Activated naive CD8-positive, alpha-beta T cell treated with anti-CD3 and anti-CD28 coated beads, Interleukin-2, amount 10 ng/mL, durations not matched to agents 7 days and 5 days (primary cell): Measurements from ENCODE around the gene CCDC184. TPM values are rescaled to one million over a fixed set of nuclear protein-coding genes. Genes with fewer than 3 reads are reported as not detected.
A peak's percentile ranks its signal among the peaks of the same experiment; 100 is the strongest.
"Not testable (repeated sequence)": the region's sequence is repeated elsewhere in the genome, so short reads cannot be mapped to it uniquely, and the experiment has no call there.

Experiments used
- ATAC-seq: fragments of 150-1000 bp; cut with Tn5 transposase; one replicate; pipeline ENCODE4 v1.10.0; 2021; ENCODE audit warnings: low read depth, moderate library complexity
- POLR2A ChIA-PET: fragments of 350-600 bp; sonication (Branson Sonifier 250); formaldehyde crosslinking; loops from one replicate; lab custom pipeline; 2021; ENCODE audit warnings: antibody characterized with exemption; lab: Charles Lee
- DNase-seq: peaks from one replicate; pipeline ENCODE4 v3.0.0; 2021
- H3K27ac Mint-ChIP-seq: one replicate; pipeline ENCODE4 v1.8.0; 2022; ENCODE audit warnings: mild to moderate bottlenecking, mixed read lengths
- H3K27me3 Mint-ChIP-seq: one replicate; pipeline ENCODE4 v1.8.0; 2022; ENCODE audit warnings: mild to moderate bottlenecking, moderate library complexity, mixed read lengths
- H3K36me3 Mint-ChIP-seq: one replicate; pipeline ENCODE4 v1.8.0; 2021; ENCODE audit warnings: mild to moderate bottlenecking, mixed read lengths
- H3K4me1 Mint-ChIP-seq: one replicate; pipeline ENCODE4 v1.8.0; 2021; ENCODE audit warnings: mixed read lengths
- H3K4me3 Mint-ChIP-seq: one replicate; pipeline ENCODE4 v1.8.0; 2022; ENCODE audit warnings: mild to moderate bottlenecking, moderate library complexity, mixed read lengths
- H3K9me3 Mint-ChIP-seq: one replicate; pipeline ENCODE4 v1.8.0; 2021; ENCODE audit warnings: mixed read lengths
- total RNA-seq, 2 experiments: library from RNA; stranded (reverse); gene quantifications; one replicate each; pipeline ENCODE4 v1.2.3, GENCODE V29; 2021

CCDC184 gene
- under 1 TPM; 0.57 to 0.58 TPM for total RNA-seq

GRCh38 chr12:48183091-48183875, at the start of gene CCDC184:
TSS of gene CCDC184 (plus strand) at chr12:48183644. CDS start at chr12:48184123, 479 bp downstream.
- no peaks in the 10 kb centered on the region for H3K36me3 Mint-ChIP-seq
- H3K27me3 Mint-ChIP-seq, result peaks cover 49% of the 10 kb centered on the region

DNA sequence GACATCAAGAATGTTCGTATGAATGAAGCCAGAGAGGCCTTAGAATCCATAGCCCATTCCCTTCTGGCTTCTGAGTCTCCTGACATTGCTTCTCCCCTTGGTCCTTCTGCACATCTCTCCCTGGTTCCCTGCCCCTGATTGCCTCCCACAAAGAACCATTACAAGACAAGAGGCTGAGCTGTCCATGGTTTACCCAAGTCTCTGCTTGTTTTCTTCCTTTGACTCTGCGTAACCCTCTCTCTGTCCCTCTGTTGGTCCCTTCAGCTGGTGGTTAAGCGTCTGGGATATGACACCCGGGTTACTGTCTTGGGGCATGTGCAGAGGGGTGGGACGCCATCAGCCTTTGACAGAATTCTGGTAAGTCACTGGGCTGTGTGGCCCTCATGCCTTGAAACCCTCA, 48.4 kb upstream of the CCDC184 start:
- H3K4me1 Mint-ChIP-seq, result no peaks in the 10 kb centered on the region
- no peak overlapping the region for H3K27ac Mint-ChIP-seq
- peaks cover 7% of the 10 kb centered on the region for H3K36me3 Mint-ChIP-seq
- no peaks in the 10 kb centered on the region for H3K9me3 Mint-ChIP-seq
- no peaks in the 10 kb centered on the region for H3K27me3 Mint-ChIP-seq
- POLR2A ChIA-PET, result no interaction called here
- H3K4me3 Mint-ChIP-seq, result no peak overlapping the region
- DNase-seq (no peak), ATAC-seq (no peak)

More at GRCh38 chr12:48183091-48183875, at the start of gene CCDC184:
- POLR2A ChIA-PET, result interaction anchor here (1.0 to 1.7 kb wide), 3 partner anchors 14 to 26 kb away, joined by 3 to 10 read pairs (median 5); partner anchors contain the start of gene ASB8
- peak; percentile 76 for DNase-seq
- no peaks in the 10 kb centered on the region for H3K9me3 Mint-ChIP-seq
- H3K4me3 Mint-ChIP-seq, result peak within 1 kb of the TSS; percentile 93
- H3K4me1 Mint-ChIP-seq, result peaks cover 15% of the 10 kb centered on the region
- peak within 1 kb of the TSS; percentile 39 for H3K27ac Mint-ChIP-seq
- peak; percentile 70 for ATAC-seq

GRCh38 chr12:48142818-48143674, 40.4 kb upstream of the CCDC184 start:
- no peak overlapping the region for H3K4me3 Mint-ChIP-seq
- DNase-seq, result no peak
- no peaks in the 10 kb centered on the region for H3K9me3 Mint-ChIP-seq
- peaks cover 3% of the 10 kb centered on the region for H3K4me1 Mint-ChIP-seq
- no peak overlapping the region for H3K27ac Mint-ChIP-seq
- ATAC-seq, result no peak
- POLR2A ChIA-PET, result no interaction called here
- H3K36me3 Mint-ChIP-seq, result peaks cover 12% of the 10 kb centered on the region
- H3K27me3 Mint-ChIP-seq, result no peaks in the 10 kb centered on the region

GRCh38 chr12:48143898-48144297, 39.5 kb upstream of the CCDC184 start:
- no peak for DNase-seq
- H3K36me3 Mint-ChIP-seq, result peaks cover 13% of the 10 kb centered on the region
- no peaks in the 10 kb centered on the region for H3K9me3 Mint-ChIP-seq
- H3K27me3 Mint-ChIP-seq, result no peaks in the 10 kb centered on the region
- no peak overlapping the region for H3K4me3 Mint-ChIP-seq
- no peak overlapping the region for H3K27ac Mint-ChIP-seq
- ATAC-seq, result no peak
- H3K4me1 Mint-ChIP-seq, result peaks cover 3% of the 10 kb centered on the region
- POLR2A ChIA-PET, result no interaction called here

GRCh38 chr12:48145981-48146380, 37.5 kb upstream of the CCDC184 start:
- no peak overlapping the region for H3K27ac Mint-ChIP-seq

GRCh38 chr12:48151103-48151771, 32.2 kb upstream of the CCDC184 start:
- ATAC-seq, result no peak
- Mint-ChIP-seq H3K9me3 (no peaks in the 10 kb centered on the region), H3K4me1 (peaks cover 10% of the 10 kb centered on the region), H3K4me3 (no peak overlapping the region), H3K27ac (no peak overlapping the region), H3K36me3 (peaks cover 14% of the 10 kb centered on the region), H3K27me3 (no peaks in the 10 kb centered on the region)
- POLR2A ChIA-PET, result interaction anchor here (0.7 to 1.1 kb wide), 2 partner anchors 44 to 541 kb away, joined by 3 read pairs; no protein-coding TSS in a partner anchor
- DNase-seq, result no peak

More at GRCh38 chr12:48145981-48146380, 37.5 kb upstream of the CCDC184 start:
- no peaks in the 10 kb centered on the region for H3K9me3 Mint-ChIP-seq
- no peak overlapping the region for H3K4me3 Mint-ChIP-seq
- no peak for DNase-seq
- H3K4me1 Mint-ChIP-seq, result peaks cover 3% of the 10 kb centered on the region
- H3K27me3 Mint-ChIP-seq, result no peaks in the 10 kb centered on the region
- no peak for ATAC-seq
- H3K36me3 Mint-ChIP-seq, result peaks cover 11% of the 10 kb centered on the region
- POLR2A ChIA-PET, result no interaction called here

- not testable (repeated sequence) for ATAC-seq, DNase-seq, H3K27ac Mint-ChIP-seq, H3K9me3 Mint-ChIP-seq, H3K27me3 Mint-ChIP-seq, H3K36me3 Mint-ChIP-seq
- POLR2A ChIA-PET, result interaction anchor here (0.7 to 3.2 kb wide), 2 partner anchors 50 to 275 kb away, joined by 4 to 41 read pairs; partner anchors contain the start of gene SENP1
- Mint-ChIP-seq H3K4me1 (peaks cover 26% of the 10 kb centered on the region), H3K4me3 (peak overlapping the region; percentile 96)
These were observed 27.7 kb upstream of the CCDC184 start for GRCh38 chr12:48155786-48156185.

GRCh38 chr12:48156652-48157017, 26.8 kb upstream of the CCDC184 start:
- H3K9me3 Mint-ChIP-seq, result no peaks in the 10 kb centered on the region
- POLR2A ChIA-PET, result interaction anchor here (0.6 to 3.2 kb wide), 6 partner anchors 27 to 1881 kb away, joined by 3 to 41 read pairs (median 6); partner anchors contain the start of genes CCDC184 and SENP1
- peaks cover 30% of the 10 kb centered on the region for H3K4me1 Mint-ChIP-seq
- ATAC-seq (no peak), DNase-seq (no peak)
- peak overlapping the region; percentile 95 for H3K27ac Mint-ChIP-seq
- peak overlapping the region; percentile 96 for H3K4me3 Mint-ChIP-seq
- H3K27me3 Mint-ChIP-seq, result no peaks in the 10 kb centered on the region
- H3K36me3 Mint-ChIP-seq, result peaks cover 10% of the 10 kb centered on the region

DNA sequence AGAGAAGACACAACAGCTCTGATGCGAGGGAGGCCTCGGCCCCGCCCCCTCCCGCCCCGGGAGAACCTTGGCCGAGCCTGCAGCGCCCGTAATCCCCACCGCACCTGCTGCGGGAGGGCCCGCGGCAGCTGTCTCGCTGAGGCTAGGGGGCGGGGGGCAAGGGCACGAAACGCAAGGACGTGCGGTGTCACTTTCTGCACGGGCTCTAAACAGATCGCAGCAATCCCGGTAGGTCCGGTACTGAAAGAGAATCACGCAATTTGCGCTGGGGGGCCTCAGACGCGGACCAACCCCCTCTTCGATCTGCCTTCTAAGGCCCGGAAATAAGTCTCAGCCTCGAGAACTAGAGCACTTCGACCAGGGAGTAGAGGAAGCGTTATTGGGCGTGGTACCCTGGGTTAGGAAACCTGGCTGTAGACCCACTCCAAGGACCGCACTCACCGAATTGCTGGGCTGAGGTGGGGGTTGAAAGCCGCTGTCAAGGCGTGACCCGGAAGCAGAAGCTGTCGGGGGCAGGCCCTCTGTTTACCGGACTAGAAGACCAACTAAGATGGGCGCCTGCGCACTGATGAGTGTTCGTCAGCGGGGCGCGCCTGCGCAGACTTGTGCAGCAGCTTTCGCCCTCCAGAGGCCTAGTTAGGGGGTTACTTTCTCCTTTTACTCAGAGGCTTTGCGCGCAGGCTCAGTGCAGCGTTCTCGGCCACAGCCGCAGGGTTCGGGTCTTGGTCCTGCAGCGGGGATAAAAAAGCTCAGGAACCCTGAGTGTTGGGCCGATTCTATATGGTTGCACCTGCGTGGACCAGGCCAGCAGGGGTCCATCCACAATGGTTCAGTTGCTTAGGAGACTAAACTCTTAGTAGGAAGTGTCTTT, 26.2 kb upstream of the CCDC184 start, which contains the start of gene ASB8:
ASB8 (minus strand) TSS at position 498 of the 871 bp plus-strand sequence. CDS start 4,019 bp downstream, outside the sequence.
- Mint-ChIP-seq H3K27me3 (no peaks in the 10 kb centered on the region), H3K27ac (peak within 1 kb of the TSS; percentile 95), H3K4me1 (peaks cover 30% of the 10 kb centered on the region), H3K4me3 (peak within 1 kb of the TSS; percentile 96), H3K36me3 (peaks cover 7% of the 10 kb centered on the region), H3K9me3 (no peaks in the 10 kb centered on the region)
- ATAC-seq (peak; percentile 98), DNase-seq (peak; percentile 97)
- POLR2A ChIA-PET, result interaction anchor here (0.6 to 3.2 kb wide), 12 partner anchors 10 to 1881 kb away, joined by 3 to 41 read pairs (median 5); partner anchors contain the start of genes CCDC184, SENP1 and TMEM106C

GRCh38 chr12:48157889-48158370, 25.5 kb upstream of the CCDC184 start:
- ATAC-seq, result no peak
- peaks cover 1% of the 10 kb centered on the region for H3K27me3 Mint-ChIP-seq
- no peak for DNase-seq

DNA sequence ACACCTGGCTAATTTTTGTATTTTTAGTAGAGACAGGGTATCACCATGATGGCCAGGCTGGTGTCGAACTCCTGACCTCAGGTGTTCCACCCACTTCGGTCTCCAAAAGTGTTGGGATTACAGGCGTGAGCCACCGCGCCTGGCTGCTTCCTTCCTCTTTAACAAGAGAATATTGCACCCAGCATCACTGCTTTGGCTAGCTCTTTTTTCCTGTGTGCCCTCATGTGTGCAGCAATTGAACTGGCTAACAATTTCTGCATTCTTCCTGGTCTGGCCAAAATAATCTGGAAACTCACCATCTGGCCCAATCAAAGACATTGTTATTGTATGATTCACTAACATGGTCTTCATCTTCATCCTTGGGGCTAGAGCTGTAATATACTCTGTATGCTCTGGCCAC, 23.4 kb upstream of the CCDC184 start:
- H3K4me1 Mint-ChIP-seq, result peaks cover 27% of the 10 kb centered on the region
- DNase-seq, result no peak
- POLR2A ChIA-PET, result interaction anchor here (0.5 kb wide), 1 partner anchor 294 kb away, joined by 3 read pairs; no protein-coding TSS in a partner anchor
- no peaks in the 10 kb centered on the region for H3K9me3 Mint-ChIP-seq
- ATAC-seq, result no peak
- no peak overlapping the region for H3K4me3 Mint-ChIP-seq
- no peaks in the 10 kb centered on the region for H3K36me3 Mint-ChIP-seq
- H3K27me3 Mint-ChIP-seq, result peaks cover 11% of the 10 kb centered on the region
- H3K27ac Mint-ChIP-seq, result no peak overlapping the region

More at GRCh38 chr12:48157889-48158370, 25.5 kb upstream of the CCDC184 start:
- peaks cover 29% of the 10 kb centered on the region for H3K4me1 Mint-ChIP-seq
- H3K36me3 Mint-ChIP-seq, result peaks cover 6% of the 10 kb centered on the region
- peak overlapping the region; percentile 95 for H3K27ac Mint-ChIP-seq
- H3K9me3 Mint-ChIP-seq, result no peaks in the 10 kb centered on the region
- POLR2A ChIA-PET, result interaction anchor here (0.6 to 3.2 kb wide), 9 partner anchors 10 to 442 kb away, joined by 3 to 41 read pairs (median 5); partner anchors contain the start of genes CCDC184, SENP1 and TMEM106C
- peak overlapping the region; percentile 96 for H3K4me3 Mint-ChIP-seq
